Natural killer cell treated with Interleukin-12 subunit alpha and Interleukin-12 subunit beta and Interleukin-15 and Interleukin-18, amount 100 ng/mL, for 72 hours (primary cell): ENCODE measurements around the gene TRMO. TPM values are rescaled to one million over a fixed set of nuclear protein-coding genes. Genes with fewer than 3 reads are reported as not detected.

Source experiments
- ATAC-seq, 2 donors: fragments of 150-1000 bp; cut with Tn5 transposase in 1 of 2; sonication (Bioruptor Pico), chemical (Tn5 transposase) in 1 of 2; 2 replicates each; pipeline ENCODE4 v1.10.0; 2021
- DNase-seq: peaks from one replicate; pipeline ENCODE4 v3.0.0; 2022; ENCODE audit warnings: low spot score
- H3K27ac Mint-ChIP-seq, 2 donors: 1 replicate in 1 of 2; 2 replicates in 1 of 2; pipeline ENCODE4 v1.8.0; 2022; ENCODE audit warnings: mixed read lengths in 2 of 2, mild to moderate bottlenecking in 1 of 2, moderate library complexity in 1 of 2
- H3K27me3 Mint-ChIP-seq, 2 donors: 1 replicate in 1 of 2; 2 replicates in 1 of 2; pipeline ENCODE4 v1.8.0; 2022; ENCODE audit warnings: mixed read lengths in 2 of 2
- H3K36me3 Mint-ChIP-seq: one replicate; pipeline ENCODE4 v1.8.0; 2022; ENCODE audit warnings: mixed read lengths
- H3K4me1 Mint-ChIP-seq, 2 donors: 1 replicate in 1 of 2; 2 replicates in 1 of 2; pipeline ENCODE4 v1.8.0; 2022; ENCODE audit warnings: low read depth in 2 of 2, mixed read lengths in 2 of 2, mild to moderate bottlenecking in 1 of 2
- H3K4me3 Mint-ChIP-seq: one replicate; pipeline ENCODE4 v1.8.0; 2022; ENCODE audit warnings: mixed read lengths
- H3K9me3 Mint-ChIP-seq: 2 replicates; pipeline ENCODE4 v1.8.0; 2022; ENCODE audit warnings: mixed read lengths
- total RNA-seq, 2 donors: library from RNA; stranded (reverse); gene quantifications; one replicate each; pipeline ENCODE4 v1.2.3, GENCODE V29; 2022

The TRMO gene
- total RNA-seq, 2 donors from 2014 or later = 13.8 to 18.2 TPM

- Mint-ChIP-seq H3K4me1 (peaks cover 0 to 7% of the 10 kb centered on the region in 2 donors), H3K36me3 (no peaks in the 10 kb centered on the region), H3K4me3 (no peak overlapping the region), H3K27me3 (peaks cover 56 to 63% of the 10 kb centered on the region in 2 donors), H3K9me3 (no peaks in the 10 kb centered on the region), H3K27ac (no peak overlapping the region)
- DNase-seq (no peak), ATAC-seq (no peak)
Observed at GRCh38 chr9:97857606-97858392, 64.5 kb downstream of the TRMO start.

- H3K4me3 Mint-ChIP-seq = no peak overlapping the region
- H3K9me3 Mint-ChIP-seq = no peaks in the 10 kb centered on the region
- no peak for DNase-seq
- no peaks in the 10 kb centered on the region for H3K36me3 Mint-ChIP-seq
- ATAC-seq = no peak
- H3K4me1 Mint-ChIP-seq = peaks cover 0 to 10% of the 10 kb centered on the region in 2 donors
- H3K27me3 Mint-ChIP-seq = peaks cover 54 to 61% of the 10 kb centered on the region in 2 donors
- H3K27ac Mint-ChIP-seq = no peak overlapping the region
Observed at GRCh38 chr9:97856857-97857605, 65.3 kb downstream of the TRMO start.

- Mint-ChIP-seq H3K9me3 (no peaks in the 10 kb centered on the region), H3K27ac (no peak overlapping the region), H3K4me1 (peaks cover 1 to 10% of the 10 kb centered on the region in 2 donors), H3K4me3 (no peak overlapping the region), H3K27me3 (peaks cover 47 to 53% of the 10 kb centered on the region in 2 donors), H3K36me3 (no peaks in the 10 kb centered on the region)
- ATAC-seq = no peak
- no peak for DNase-seq
Observed at GRCh38 chr9:97855899-97856298, 66.4 kb downstream of the TRMO start.

- DNase-seq (no peak), ATAC-seq (no peak)
- Mint-ChIP-seq H3K9me3 (no peaks in the 10 kb centered on the region), H3K4me3 (no peak overlapping the region), H3K27me3 (peaks cover 47 to 55% of the 10 kb centered on the region in 2 donors), H3K27ac (no peak overlapping the region), H3K36me3 (no peaks in the 10 kb centered on the region), H3K4me1 (peaks cover 5 to 10% of the 10 kb centered on the region in 2 donors)
Observed at GRCh38 chr9:97855486-97855875, 66.8 kb downstream of the TRMO start.

- Mint-ChIP-seq H3K27me3 (peaks cover 48 to 56% of the 10 kb centered on the region in 2 donors), H3K36me3 (no peaks in the 10 kb centered on the region), H3K27ac (no peak overlapping the region), H3K4me3 (no peak overlapping the region), H3K4me1 (peaks cover 7 to 10% of the 10 kb centered on the region in 2 donors), H3K9me3 (no peaks in the 10 kb centered on the region)
- DNase-seq = no peak
- no peak for ATAC-seq
Observed at GRCh38 chr9:97854696-97855485, 67.4 kb downstream of the TRMO start.

Other genes with a start within 250 kb of the TRMO start
- gene XPA, start 225.2 kb downstream of the TRMO start, total RNA-seq = 10 to 100 TPM; 11.2 to 12.5 TPM
- not detected for gene FOXE1, start 69.3 kb downstream of the TRMO start, total RNA-seq
- not detected for gene HEMGN, start 15.7 kb upstream of the TRMO start, total RNA-seq
- 100 to 1,000 TPM; 160 to 345 TPM for gene ANP32B, start 60.8 kb upstream of the TRMO start, total RNA-seq
- gene NANS, start 134.2 kb upstream of the TRMO start, total RNA-seq = 10 to 100 TPM; 41.2 to 72.9 TPM
- gene TRIM14, start 196.7 kb upstream of the TRMO start, total RNA-seq = 10 to 100 TPM; 29.4 to 49.0 TPM